ENCODE measurements around the gene CCDC6. TPM values are rescaled to one million over a fixed set of nuclear protein-coding genes. Genes with fewer than 3 reads are reported as not detected.

The CCDC6 gene
- total RNA-seq, 8 experiments from 2014 or later: 10.6 to 94.0 (median 18.4) TPM

DNA sequence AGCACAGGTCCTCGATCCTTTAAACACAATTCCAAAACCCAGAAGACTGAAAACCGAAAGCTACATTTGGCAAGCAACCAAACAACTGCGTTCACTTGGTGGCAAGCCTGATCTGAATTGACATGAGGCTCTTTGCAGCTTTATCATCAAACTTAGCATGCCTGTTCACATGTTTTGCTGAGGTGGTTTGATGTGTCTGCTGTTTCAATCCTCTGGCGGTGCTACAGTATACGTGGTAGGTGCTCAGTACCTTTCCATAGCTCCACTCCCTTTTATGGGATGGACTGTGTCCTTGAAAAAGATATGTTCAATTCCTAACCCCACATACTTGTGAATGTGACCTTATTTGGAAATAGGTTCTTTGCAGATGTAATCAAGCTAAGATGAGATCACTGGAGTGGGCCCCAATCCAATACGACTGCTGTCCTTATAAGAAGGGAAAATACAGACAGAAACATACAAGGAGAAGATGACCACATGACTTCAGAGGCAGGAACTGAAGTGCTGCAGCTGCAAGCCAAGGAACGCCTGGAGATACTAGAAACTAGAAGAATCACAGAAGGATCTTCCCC lies 33.4 kb downstream of the CCDC6 start:
- 34 to 100% (median 90%) methylated on average over 2 to 7 of the region's 7 CpGs for WGBS, 10 experiments
- H3K4me3 ChIP-seq: no peak overlapping the region
- in situ Hi-C loops (cut with MboI; ENCODE audit: low pct_unique_long_range_greater_than_20kb in 2 of 9, low sequenced_read_pairs in 9 of 9, unreplicated experiment in 9 of 9): loop anchor here in 1 of 9 experiments (25.0 kb wide), 1 partner anchor 164 kb away; no protein-coding TSS in a partner anchor
- no peaks in the 10 kb centered on the region for H3K4me1 ChIP-seq (replicated peaks in 1 of 2)
- H3K27ac ChIP-seq: no peak overlapping the region
- peak in 4 of 8 experiments; percentile 19 to 95 (median 80) for ATAC-seq (replicated peaks in 6 of 8)

DNA sequence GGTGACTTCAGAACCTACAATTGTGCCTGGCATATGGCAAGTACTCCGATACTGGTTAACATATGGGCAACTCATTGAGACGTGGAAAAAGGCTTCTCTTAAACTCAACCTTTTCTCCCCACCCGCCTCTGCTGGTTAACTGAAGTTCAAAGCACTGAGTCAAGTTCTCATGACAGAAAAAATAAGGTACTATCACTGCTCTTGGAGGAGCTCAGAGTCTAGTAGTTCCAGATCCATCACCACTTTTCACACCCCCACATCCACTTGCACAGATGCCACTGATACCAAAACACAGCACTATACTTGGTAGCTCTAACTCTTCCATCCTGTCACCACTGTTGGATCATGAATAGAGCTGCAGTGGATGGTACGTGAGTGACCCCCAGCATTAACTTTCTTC lies 36.2 kb downstream of the CCDC6 start:
- H3K4me3 ChIP-seq: no peak overlapping the region
- 80 to 100% (median 100%) methylated on average over 1 to 3 of the region's 4 CpGs; no CpG with 5 or more reads in 4 of the 10 experiments for WGBS, 10 experiments
- in situ Hi-C loops (cut with MboI; ENCODE audit: low pct_unique_long_range_greater_than_20kb in 2 of 9, low sequenced_read_pairs in 9 of 9, unreplicated experiment in 9 of 9): loop anchor here in 1 of 9 experiments (25.0 kb wide), 1 partner anchor 167 kb away; no protein-coding TSS in a partner anchor
- H3K4me1 ChIP-seq (replicated peaks in 1 of 2): no peaks in the 10 kb centered on the region
- H3K27ac ChIP-seq: no peak overlapping the region
- ATAC-seq (replicated peaks in 6 of 8): no peak

DNA sequence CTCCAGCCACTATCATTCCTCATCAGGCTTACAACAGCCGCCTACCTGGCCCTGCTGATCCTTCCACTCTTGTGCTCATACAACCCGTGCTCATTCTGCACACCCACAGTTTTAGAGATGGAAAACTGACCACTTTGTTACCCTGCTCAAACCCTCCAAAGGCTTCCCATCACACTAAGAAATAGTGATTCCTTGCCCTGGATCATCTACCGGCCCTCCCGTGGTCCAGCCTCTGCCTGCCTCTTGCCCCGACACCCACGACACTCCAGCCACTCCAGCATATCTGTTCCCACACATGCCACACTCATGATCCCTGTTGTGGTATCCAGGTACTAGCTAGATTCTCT lies 36.8 kb downstream of the CCDC6 start:
- WGBS, 10 experiments: 81 to 100% (median 95%) methylated on average over 1 to 6 of the region's 6 CpGs
- no peak for ATAC-seq (replicated peaks in 6 of 8)
- H3K4me1 ChIP-seq (replicated peaks in 1 of 2): no peaks in the 10 kb centered on the region
- H3K27ac ChIP-seq: no peak overlapping the region
- in situ Hi-C loops (cut with MboI; ENCODE audit: low pct_unique_long_range_greater_than_20kb in 2 of 9, low sequenced_read_pairs in 9 of 9, unreplicated experiment in 9 of 9): loop anchor here in 1 of 9 experiments (25.0 kb wide), 1 partner anchor 168 kb away; no protein-coding TSS in a partner anchor
- H3K4me3 ChIP-seq: no peak overlapping the region

DNA sequence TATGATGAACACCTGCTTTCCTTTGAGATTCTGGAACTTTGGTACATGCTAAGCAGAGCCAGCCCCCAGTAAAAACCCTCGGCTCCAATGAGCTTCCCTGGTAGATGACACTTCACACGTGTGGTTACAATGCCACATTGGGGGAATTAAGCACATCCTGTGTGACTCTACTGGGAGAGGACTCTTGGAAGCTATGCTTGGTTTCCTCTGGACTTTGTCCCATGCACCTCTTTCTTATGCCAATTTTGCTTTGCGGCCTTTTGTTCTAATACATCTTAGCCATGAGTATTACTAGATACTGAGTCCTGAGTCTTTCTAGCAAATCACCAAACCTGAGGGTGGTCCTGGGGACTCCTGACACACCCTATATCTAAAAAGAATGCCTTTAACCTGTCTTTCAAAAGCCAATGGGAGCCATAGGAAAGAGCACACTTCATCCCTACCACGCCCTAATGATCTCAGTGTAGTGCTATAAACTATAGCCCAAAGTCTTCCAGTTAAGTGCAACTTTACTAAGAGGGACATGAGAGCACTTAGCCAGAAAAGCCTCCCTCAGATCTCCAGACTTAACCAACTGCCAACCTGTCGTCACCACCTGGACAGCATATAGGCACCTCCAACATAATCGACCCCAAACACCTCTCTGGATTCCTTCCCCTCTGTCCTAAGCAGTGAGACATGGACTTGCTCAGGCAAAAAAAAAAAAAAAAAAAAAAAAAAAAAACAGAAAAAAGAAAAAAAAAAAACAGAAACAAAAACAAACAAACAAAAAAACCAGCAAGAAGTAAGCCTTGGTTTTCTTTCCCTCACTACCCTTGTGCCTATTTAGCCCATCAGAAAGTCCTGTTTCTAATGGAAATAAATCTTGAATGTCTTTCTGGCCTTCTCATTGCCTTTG lies 37.4 kb downstream of the CCDC6 start:
- in situ Hi-C loops (cut with MboI; ENCODE audit: low pct_unique_long_range_greater_than_20kb in 2 of 9, low sequenced_read_pairs in 9 of 9, unreplicated experiment in 9 of 9): loop anchor here in 1 of 9 experiments (25.0 kb wide), 1 partner anchor 168 kb away; no protein-coding TSS in a partner anchor
- no peak for ATAC-seq (replicated peaks in 6 of 8)
- no peaks in the 10 kb centered on the region for H3K4me1 ChIP-seq (replicated peaks in 1 of 2)
- no peak overlapping the region for H3K4me3 ChIP-seq
- WGBS, 10 experiments: 50 to 100% (median 92%) methylated on average over 1 to 4 of the region's 6 CpGs; no CpG with 5 or more reads in 2 of the 10 experiments
- no peak overlapping the region for H3K27ac ChIP-seq

DNA sequence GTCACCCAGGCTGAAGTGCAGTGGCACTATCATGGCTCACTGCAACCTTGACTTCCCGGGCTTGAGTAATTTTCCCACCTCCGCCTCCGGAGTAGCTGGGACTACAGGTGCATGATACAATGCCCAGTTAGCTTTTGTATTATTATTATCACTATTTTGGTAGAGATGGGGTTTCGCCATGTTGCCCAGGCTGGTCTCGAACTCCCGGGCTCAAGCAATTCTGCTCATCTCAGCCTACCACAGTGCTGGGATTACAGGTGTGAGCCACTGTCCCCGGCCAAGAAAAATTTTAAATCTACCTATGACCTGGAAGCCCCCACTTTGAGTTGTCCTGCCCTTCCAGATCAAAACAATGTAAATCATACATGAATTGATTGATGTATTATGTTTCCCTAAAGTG lies 38.8 kb downstream of the CCDC6 start:
- Histone ChIP-seq H3K4me3 (no peak overlapping the region), H3K4me1 (replicated peaks in 1 of 2) (no peaks in the 10 kb centered on the region), H3K27ac (no peak overlapping the region)
- 87 to 100% (median 93%) methylated on average over 3 to 7 of the region's 7 CpGs; no CpG with 5 or more reads in 5 of the 10 experiments for WGBS, 10 experiments
- in situ Hi-C loops (cut with MboI; ENCODE audit: low pct_unique_long_range_greater_than_20kb in 2 of 9, low sequenced_read_pairs in 9 of 9, unreplicated experiment in 9 of 9): loop anchor here in 1 of 9 experiments (25.0 kb wide), 1 partner anchor 170 kb away; no protein-coding TSS in a partner anchor
- ATAC-seq (replicated peaks in 6 of 8): no peak

DNA sequence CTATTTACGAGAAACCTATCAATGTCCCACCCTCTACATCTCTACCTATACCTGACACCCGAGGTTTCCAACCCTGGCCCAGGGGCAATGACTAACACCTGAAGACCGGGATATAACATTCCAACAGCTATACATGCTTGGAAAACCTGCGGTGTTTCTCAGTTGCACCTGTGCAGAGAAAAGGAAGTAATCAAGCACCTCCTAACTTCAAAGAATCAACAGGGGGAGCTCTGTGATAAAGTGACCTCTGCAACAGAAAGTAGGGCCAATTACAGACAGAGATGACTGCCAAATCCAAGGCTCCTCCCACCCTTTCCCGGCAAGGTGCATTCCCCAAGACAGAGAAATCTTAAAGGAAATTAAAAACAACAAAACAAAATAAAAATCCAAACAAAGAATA lies 41.3 kb downstream of the CCDC6 start:
- H3K27ac ChIP-seq: no peak overlapping the region
- H3K4me3 ChIP-seq: no peak overlapping the region
- 50 to 100% (median 86%) methylated on average over 1 to 5 of the region's 5 CpGs; no CpG with 5 or more reads in 4 of the 10 experiments for WGBS, 10 experiments
- in situ Hi-C loops (cut with MboI; ENCODE audit: low pct_unique_long_range_greater_than_20kb in 2 of 9, low sequenced_read_pairs in 9 of 9, unreplicated experiment in 9 of 9): loop anchor here in 1 of 9 experiments (25.0 kb wide), 1 partner anchor 172 kb away; no protein-coding TSS in a partner anchor
- no peaks in the 10 kb centered on the region for H3K4me1 ChIP-seq (replicated peaks in 1 of 2)
- peak in 2 of 8 experiments; percentile 52 to 53 for ATAC-seq (replicated peaks in 6 of 8)

DNA sequence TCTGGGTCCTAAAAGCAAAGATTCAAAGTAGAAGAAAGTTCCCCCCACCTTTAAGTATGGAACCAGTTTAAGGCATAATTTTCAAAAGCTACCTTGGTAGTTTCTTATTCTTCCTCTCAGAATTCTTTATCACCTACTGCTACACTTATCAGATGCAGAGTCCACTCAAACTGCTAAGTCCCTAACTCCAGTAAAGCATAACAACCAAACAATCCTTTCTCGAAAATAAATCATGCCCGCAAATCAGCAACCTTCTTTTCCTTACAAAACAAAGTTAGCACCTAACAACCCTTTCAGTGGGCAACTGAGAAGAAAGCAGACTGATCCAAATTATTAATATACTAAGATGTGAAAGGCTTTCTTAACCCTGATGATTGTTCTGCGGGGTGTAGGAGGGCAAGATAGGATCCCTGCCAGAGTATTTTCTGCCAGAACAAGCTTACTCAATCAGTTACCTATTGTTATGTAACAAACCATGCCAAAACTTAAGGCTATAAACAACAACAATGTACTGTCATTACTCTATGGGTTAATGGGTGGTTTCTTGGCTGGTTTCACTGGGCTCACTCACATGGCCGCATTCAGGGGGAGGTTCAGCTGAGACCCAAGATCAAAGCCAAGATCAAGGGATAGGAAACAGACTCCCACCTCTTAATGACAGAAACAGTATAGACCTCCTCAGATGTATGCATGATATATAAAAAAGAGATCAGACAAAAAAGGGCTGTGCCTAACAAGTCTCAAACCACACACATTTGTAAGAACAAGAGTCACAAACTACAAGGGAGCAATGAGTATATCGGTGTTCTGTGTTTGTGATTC lies 42.0 kb downstream of the CCDC6 start:
- Histone ChIP-seq H3K27ac (no peak overlapping the region), H3K4me3 (no peak overlapping the region), H3K4me1 (replicated peaks in 1 of 2) (no peaks in the 10 kb centered on the region)
- in situ Hi-C loops (cut with MboI; ENCODE audit: low pct_unique_long_range_greater_than_20kb in 2 of 9, low sequenced_read_pairs in 9 of 9, unreplicated experiment in 9 of 9): loop anchor here in 1 of 9 experiments (25.0 kb wide), 1 partner anchor 173 kb away; no protein-coding TSS in a partner anchor
- ATAC-seq (replicated peaks in 6 of 8): no peak
- 17 to 100% (median 79%) methylated on average over 1 to 5 of the region's 5 CpGs for WGBS, 10 experiments

DNA sequence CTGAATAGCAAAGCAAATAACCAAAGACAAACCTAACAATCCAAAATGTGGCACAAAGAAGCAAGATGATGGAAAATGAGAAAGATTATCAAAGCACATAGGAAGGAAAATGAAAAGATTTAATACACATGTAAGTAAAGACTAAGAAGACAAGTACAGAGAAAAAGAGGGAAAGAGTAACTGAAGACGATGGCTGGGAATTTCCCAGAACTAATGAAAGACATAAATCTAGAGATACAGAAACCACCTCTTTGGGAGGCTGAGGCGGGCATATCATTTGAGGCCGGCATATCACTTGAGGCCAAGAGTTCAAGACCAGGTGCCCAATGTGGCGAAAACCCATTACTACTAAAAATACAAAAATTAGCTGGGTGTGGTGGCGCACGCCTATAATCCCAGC lies 46.8 kb downstream of the CCDC6 start:
- Histone ChIP-seq H3K27ac (no peak overlapping the region), H3K4me3 (no peak overlapping the region), H3K4me1 (replicated peaks in 1 of 2) (no peaks in the 10 kb centered on the region)
- 67 to 96% (median 93%) methylated on average over 2 to 6 of the region's 6 CpGs; no CpG with 5 or more reads in 1 of the 10 experiments for WGBS, 10 experiments
- ATAC-seq (replicated peaks in 6 of 8): no peak
- in situ Hi-C loops (cut with MboI; ENCODE audit: low pct_unique_long_range_greater_than_20kb in 2 of 9, low sequenced_read_pairs in 9 of 9, unreplicated experiment in 9 of 9): loop anchor here in 1 of 9 experiments (25.0 kb wide), 1 partner anchor 178 kb away; no protein-coding TSS in a partner anchor

DNA sequence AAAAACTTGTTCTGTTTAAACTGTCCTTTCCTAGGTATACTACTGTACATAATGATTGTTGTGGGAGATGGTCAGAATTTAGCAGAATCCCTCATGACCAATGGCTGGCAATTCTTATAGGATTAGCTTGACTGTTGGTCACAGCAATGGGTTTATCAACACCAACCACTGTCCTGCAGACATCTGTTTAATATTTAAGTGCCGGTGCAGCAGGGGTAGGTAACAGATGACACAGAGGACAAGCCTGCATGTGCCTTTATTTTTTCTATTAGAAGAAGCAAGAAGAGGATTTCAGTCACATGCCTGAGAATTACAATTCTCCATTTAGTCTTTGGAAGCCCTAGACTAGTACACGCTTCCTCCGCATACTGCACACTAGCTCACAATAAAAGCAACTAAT lies 48.4 kb downstream of the CCDC6 start:
- in situ Hi-C loops (cut with MboI; ENCODE audit: low pct_unique_long_range_greater_than_20kb in 2 of 9, low sequenced_read_pairs in 9 of 9, unreplicated experiment in 9 of 9): loop anchor here in 1 of 9 experiments (25.0 kb wide), 1 partner anchor 179 kb away; no protein-coding TSS in a partner anchor
- WGBS, 10 experiments: 67 to 100% (median 90%) methylated on average over 1 to 3 of the region's 3 CpGs
- ATAC-seq (replicated peaks in 6 of 8): no peak
- H3K4me3 ChIP-seq: no peak overlapping the region
- H3K27ac ChIP-seq: no peak overlapping the region
- H3K4me1 ChIP-seq (replicated peaks in 1 of 2): no peaks in the 10 kb centered on the region

DNA sequence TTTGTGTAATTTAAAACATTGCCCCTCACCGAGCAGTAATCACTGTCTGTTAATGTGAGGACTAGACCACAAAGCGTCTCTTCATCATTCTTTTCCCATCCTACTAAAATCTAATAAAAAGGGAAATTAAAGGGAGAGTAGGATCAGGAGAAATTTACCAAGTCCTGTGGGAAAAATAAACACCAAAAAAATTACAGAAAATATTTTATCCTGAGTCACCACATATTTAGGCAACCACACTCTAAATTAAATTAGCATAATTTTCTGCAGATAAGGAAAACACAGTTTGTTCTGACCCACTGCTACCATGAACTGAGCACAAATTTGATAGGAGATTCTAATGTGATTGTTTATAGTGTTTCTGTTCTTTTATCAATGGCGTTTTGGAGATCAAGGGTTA lies 49.3 kb downstream of the CCDC6 start:
- WGBS, 10 experiments: 0 to 100% (median 75%) methylated on average over 1 to 3 of the region's 3 CpGs
- in situ Hi-C loops (cut with MboI; ENCODE audit: low pct_unique_long_range_greater_than_20kb in 2 of 9, low sequenced_read_pairs in 9 of 9, unreplicated experiment in 9 of 9): loop anchor here in 1 of 9 experiments (25.0 kb wide), 1 partner anchor 180 kb away; no protein-coding TSS in a partner anchor
- ATAC-seq (replicated peaks in 6 of 8): peak in 1 of 8 experiments; percentile 31

DNA sequence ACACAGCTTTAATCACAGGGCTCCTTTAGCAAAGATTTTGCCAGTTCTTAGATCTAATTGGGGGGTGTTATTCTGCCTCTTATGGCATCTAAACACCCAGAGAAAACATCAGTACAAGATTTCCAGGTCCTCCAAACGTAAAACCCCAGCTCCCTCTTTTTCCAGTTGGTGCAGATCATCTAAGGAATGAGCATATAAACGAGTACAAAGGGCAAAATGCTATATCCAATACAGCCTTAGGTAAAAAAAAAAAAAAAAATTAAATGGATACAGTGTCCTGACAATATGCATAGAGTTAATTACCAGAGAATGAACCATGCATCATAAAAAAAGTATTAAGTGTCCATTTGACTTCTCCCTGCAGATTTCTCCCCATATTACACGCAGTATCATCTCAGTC lies 50.3 kb downstream of the CCDC6 start:
- WGBS, 10 experiments: 67 to 100% (median 85%) methylated on average over 1 to 3 of the region's 3 CpGs
- no peaks in the 10 kb centered on the region for H3K4me1 ChIP-seq (replicated peaks in 1 of 2)
- ATAC-seq (replicated peaks in 6 of 8): no peak
- no peak overlapping the region for H3K27ac ChIP-seq
- in situ Hi-C loops (cut with MboI; ENCODE audit: low pct_unique_long_range_greater_than_20kb in 2 of 9, low sequenced_read_pairs in 9 of 9, unreplicated experiment in 9 of 9): loop anchor here in 1 of 9 experiments (25.0 kb wide), 1 partner anchor 181 kb away; no protein-coding TSS in a partner anchor
- H3K4me3 ChIP-seq: no peak overlapping the region

More for the DNA sequence above, 49.3 kb downstream of the CCDC6 start:
- Histone ChIP-seq H3K4me3 (no peak overlapping the region), H3K27ac (no peak overlapping the region), H3K4me1 (replicated peaks in 1 of 2) (no peaks in the 10 kb centered on the region)

DNA sequence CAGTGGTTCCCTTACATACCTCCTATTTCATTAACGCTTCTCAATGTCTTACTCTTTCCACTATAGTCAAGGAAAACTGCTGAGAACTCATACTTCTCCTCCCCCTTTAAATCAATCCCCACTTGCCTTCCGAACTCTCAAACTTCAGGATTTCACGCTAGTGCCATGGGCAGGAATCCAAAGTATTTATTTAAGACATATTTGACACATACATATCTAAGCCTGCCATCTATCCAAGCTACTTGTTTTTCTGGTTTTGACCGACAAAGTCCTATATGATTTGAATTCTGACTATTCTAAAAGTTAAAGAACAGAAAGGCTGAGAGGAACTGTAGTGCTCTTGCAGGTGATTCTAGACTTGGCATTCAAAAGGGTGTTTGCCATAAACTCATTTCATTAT lies 51.8 kb downstream of the CCDC6 start:
- Histone ChIP-seq H3K4me1 (replicated peaks in 1 of 2) (no peaks in the 10 kb centered on the region), H3K27ac (no peak overlapping the region), H3K4me3 (no peak overlapping the region)
- in situ Hi-C loops (cut with MboI; ENCODE audit: low pct_unique_long_range_greater_than_20kb in 2 of 9, low sequenced_read_pairs in 9 of 9, unreplicated experiment in 9 of 9): loop anchor here in 1 of 9 experiments (25.0 kb wide), 1 partner anchor 183 kb away; no protein-coding TSS in a partner anchor
- WGBS, 10 experiments: 70 to 100% (median 97%) methylated on average over 1 to 4 of the region's 4 CpGs; no CpG with 5 or more reads in 2 of the 10 experiments
- ATAC-seq (replicated peaks in 6 of 8): no peak
